ENCODE results near the gene LSP1.
"Not testable (repeated sequence)": the region's sequence is repeated elsewhere in the genome, so short reads cannot be mapped to it uniquely, and the experiment has no call there.

LSP1 gene

DNA sequence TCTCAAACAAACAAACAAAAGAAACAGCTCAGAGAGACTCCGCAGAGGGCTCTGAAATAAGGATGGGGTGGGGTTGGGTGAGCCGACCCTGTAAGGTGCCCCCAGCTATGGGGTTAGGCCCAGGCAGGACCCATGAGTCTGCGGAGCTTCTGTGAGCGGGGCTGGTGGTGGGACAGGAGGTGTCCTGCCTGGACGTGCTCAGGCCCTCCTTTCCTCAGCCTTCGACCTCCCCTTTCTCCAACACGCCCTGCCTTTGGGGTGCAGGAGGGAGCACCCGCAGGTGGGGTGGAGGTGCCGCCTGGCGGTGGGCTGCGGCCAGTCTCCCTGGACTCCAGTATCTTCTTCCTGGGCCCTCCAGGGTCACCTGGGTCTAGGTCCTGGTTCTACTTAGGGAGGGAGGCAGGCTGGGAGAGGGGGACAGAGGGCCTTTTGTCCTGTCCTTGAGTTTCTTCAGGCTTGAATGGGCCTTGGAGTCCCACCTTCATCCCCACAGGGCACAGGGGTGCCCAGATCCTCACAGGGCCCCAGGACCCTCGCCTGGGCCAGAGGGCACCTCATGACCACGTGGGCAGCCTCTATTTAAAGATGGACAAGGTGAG lies 26.6 kb downstream of the LSP1 start:
- DNase-seq: no peak

GRCh38 chr11:1879941-1880720 lies 27.2 kb downstream of the LSP1 start:
- DNase-seq: no peak

GRCh38 chr11:1880746-1881441 lies 28.0 kb downstream of the LSP1 start:
- DNase-seq: no peak

DNA sequence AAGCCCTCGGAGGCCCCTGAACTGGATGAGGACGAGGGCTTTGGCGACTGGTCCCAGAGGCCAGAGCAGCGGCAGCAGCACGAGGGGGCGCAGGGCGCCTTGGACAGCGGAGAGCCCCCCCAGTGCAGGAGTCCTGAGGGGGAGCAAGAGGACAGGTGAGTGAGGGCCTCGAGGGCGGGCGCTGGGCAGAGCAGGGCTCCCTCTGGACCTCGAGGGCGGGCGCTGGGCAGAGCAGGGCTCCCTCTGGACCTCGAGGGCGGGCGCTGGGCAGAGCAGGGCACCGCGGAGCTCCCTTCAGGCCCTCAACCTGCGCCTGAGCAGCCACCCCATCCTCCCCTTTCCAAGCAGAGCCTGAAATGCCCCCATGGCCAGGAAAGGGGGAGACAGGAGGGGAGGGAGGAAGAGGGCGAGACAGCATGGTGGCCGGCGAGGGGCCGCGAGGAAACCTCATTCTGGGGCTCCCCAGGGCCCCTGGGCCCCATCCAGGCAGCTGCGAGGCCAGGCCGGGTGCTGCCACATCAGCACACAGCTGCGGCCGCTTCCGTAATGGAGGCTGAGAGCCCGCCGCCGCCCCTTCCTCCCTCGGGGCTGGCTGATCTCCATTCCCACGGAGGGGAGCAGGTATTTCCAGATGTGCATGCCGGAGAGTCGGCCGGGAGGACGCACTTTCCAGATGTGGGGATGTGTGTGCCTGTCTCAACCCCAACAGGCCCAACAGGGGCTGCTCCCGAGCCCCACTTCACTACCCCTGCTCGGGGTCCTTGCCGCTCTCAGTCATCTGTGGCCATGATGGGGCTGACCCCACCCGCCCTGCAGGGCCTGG lies 28.8 kb downstream of the LSP1 start:
- no peak for DNase-seq

DNA sequence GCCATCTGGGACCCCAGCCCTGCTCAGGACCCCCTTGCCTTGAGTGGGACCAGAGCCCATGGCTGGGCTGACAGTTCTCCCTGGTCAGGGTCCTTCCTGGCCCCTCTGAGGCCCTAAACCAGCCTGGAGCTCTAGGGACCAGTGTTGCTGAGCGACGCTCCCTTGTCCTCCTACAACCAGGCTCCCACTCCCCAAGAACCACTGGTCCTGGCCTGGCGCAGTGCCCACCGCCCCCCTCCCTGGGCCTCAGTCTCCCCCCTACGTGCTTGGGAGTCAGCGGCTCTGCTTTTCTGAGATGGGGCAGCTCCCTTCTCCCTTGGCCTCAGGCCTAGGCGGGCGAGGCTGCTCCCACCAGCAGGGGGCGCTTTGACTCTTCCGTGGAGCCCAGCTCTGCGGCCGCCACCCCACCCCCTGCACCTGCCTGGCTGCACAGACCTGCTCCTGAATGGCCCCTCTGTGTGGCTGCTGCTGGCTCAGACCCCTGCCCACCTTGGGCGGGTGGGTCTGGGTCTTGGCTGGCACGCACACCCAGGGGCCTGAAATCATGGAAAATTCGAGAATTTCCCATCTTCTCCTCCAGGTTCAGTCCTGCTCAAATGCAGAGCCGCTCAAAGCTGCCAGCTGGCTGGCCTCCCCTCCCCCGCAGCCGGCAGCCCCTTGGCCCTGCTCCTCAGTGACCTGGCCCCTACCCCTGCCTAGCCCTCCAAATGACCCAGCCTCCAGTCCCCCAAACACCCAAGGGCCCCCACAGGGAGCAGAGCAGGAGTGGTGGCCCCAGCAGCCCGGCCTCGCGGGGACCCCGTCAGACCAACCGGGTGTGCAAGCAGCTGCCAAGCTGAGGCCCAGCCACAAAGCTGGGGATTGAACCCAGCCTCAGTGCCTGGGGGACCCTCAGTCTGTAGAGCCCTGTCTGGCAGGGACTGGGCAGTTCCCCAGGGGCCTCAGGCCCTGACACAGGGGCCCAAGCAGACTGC lies 29.7 kb downstream of the LSP1 start:
- DNase-seq: peak; percentile 63 to 75 (median 70)

DNA sequence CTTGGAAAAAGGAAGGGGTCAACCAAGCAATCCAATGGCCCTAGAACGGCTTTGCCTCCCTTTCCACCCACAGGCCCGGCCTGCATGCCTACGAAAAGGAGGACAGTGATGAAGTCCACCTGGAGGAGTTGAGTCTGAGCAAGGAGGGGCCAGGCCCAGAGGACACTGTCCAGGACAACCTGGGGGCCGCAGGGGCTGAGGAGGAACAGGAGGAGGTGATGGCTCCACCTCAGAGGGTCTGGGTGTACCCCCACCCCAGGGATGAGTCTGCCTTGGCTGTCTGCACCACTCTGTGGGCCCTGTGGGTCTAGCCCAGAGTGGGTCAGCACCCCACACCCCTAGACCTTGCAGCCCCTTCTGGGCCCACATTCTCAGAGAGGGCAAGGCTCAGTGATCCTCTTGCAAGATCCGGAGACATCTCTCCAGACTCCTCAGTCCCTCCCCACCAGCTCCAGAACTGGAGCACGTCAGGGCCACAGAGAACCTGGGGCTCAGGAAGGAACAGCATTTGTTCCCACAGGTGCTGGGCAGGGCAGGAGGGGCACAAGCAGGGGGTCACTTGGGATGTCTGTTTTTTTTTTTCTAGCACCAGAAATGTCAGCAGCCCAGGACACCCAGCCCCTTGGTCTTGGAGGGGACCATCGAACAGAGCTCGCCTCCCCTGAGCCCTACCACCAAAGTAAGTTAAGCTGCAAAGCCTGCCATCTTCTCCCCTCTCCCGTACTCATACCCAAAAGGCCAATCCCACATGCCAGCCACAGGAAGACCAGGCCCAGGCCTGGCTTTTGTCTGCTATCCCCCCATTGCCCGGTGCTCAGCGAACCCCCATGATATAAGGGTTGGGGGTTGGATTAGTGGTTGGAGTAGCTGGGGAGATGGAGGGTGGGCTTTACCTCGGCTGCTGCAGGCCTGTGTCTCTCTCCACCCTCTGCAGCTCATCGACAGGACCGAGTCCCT lies 30.7 kb downstream of the LSP1 start:
- no peak for DNase-seq

- no peak for DNase-seq
Observed at GRCh38 chr11:1884303-1884700, 31.4 kb downstream of the LSP1 start.

GRCh38 chr11:1886551-1886950 lies 33.7 kb downstream of the LSP1 start:
- not testable (repeated sequence) for DNase-seq

DNA sequence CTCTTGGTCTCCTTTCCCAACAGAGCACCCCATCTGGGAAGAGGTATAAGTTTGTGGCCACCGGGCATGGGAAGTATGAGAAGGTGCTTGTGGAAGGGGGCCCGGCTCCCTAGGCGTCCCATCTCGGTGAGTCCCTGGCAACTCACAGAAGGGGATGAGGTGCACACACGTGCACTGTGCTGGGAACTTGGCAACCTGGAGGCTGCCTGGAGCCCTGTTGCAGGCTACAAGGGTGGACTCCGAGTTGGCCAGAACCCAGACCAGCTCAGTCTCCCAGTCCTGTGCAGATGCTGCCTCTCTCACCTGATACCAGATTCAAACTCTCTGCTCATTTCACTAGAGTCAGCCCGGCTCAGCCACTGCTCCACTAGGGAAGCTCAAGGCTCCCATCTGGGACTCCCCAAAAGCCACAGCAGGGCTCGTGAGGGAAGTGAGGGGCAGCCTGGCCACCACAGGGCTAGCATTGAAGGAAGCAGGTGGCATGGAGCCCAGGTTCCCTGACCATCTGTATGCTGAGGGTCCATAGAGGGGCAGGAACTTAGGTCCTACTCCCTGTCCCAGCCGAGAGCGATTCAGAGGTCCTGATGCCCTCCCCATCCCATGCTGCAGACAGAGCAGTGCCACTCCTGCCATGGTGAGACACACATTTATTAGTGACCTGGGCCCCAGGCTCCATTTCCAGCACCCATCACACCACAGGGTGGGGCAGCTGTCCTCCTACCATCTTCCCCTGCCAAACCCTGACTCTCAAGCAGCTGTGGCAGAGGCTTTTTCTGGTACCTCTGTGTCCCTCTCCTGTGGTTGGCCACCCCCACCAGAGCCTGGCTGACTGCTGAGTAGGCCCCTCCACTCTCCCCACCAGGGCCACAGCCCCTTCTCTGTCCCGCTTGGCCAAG lies 34.8 kb downstream of the LSP1 start:
- DNase-seq: no peak

DNA sequence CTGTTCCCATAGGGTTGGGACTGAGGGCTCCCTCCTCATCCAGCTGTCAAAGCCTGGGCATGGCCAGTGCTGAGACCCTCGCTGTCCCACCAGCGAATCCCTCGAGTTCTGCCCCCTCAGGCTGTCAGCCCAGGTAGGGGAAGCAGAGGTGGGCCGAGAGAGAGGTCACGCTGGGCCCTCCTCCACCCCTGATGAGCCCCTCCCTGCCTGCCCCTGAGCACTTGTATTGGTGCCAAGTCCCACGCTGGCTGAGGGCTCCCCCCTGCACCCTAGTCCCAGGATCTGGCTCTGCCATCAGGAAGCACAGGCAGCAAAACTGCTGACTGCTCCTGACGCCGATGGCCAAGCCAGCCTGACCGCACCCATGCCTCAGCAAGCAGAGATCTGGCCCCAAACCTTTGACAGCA lies 35.5 kb downstream of the LSP1 start:
- DNase-seq: no peak

DNA sequence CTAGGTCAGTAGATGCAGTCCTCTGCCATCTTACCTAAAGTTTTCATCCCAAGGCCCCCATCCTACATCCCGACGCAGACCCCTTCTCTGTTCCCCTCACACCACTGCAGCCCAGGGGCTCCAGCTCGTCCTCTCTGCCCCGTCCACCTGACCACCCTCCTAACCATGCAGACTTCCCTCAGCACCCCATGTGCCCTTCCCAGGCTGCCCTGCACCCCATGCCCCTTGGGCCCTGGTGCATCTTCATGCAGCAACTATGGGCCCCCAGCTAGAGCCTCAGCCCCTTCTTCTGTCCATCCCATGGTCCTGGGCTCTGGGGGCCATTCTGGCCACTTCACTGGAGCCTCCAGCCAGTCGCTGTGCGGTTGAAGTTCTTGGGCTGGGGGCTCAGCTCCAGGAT lies 35.9 kb downstream of the LSP1 start:
- no peak for DNase-seq

GRCh38 chr11:1889224-1889930 lies 36.5 kb downstream of the LSP1 start:
- DNase-seq: peak in 2 of 4 experiments; percentile 67 to 75

DNA sequence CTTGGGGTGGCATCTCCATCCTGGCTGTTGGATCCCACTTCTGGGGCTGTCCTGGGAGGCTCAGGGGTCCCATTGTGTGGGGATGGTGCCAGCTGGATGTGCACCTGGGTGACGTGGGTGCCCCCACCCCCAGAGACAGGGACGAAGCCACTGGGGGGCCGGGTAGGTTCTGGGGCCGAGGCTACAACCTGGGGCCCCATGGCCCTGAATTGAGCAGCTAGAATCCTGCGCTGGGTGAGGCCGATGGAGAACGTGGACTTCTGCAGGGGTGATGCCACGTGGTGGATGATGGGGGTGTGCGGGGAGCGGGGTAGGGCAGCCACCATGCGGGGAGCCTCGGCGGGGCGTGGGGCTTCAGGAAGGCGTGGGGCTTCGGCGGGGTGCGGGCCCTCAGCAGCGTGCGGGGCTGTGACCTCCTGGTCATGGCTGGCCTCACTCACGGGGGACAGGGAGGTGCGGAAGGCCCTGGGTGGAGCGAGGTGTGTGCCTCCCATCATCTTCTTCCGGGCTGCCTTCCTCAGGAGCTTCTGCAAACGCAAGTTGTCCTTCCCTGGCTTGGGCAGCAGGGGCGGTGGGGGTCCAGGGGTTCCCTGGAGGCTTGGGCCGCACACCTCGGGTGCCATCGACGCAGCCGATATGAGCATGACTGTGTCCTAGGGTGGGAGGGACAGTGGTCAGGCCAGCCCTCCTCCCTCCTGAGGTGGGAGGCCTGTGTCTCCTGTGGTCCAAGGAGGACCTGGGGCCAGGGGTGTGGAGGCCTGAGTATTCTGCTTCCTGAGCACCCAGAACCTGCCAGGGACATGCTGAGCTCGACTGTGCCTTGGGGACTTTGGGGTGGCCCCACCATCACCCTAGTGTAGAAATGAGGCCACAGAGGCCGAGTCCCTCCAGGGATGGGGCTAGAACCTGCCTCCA lies 37.3 kb downstream of the LSP1 start:
- no peak for DNase-seq

GRCh38 chr11:1890856-1891830 lies 38.3 kb downstream of the LSP1 start:
- DNase-seq: no peak

DNA sequence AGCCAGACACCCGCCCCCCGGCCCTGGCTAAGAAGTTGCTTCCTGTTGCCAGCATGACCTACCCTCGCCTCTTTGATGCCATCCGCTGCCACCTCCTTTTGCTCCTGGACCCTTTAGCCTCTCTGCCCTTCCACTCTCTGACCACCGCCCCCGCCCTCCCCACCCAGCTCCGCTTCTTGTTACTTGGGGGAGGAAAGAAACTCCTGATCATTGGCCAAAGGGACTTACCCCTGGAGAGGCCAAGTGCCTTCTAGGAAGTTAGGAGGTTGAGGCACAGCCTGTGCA lies 38.9 kb downstream of the LSP1 start, which contains the start of gene PRR33:
PRR33 (minus strand) TSS at position 65 of the 285 bp plus-strand sequence. CDS start 1,311 bp downstream, outside the sequence.
- DNase-seq: no peak

- DNase-seq: no peak
Observed at GRCh38 chr11:1892116-1892515, 39.2 kb downstream of the LSP1 start.

GRCh38 chr11:1892558-1892957 lies 39.7 kb downstream of the LSP1 start:
- no peak for DNase-seq
